T-cell (primary cell): ENCODE results near the gene PGP. TPM values are rescaled to one million over a fixed set of nuclear protein-coding genes. Genes with fewer than 3 reads are reported as not detected.

Experiments
- ATAC-seq, 4 experiments: fragments of 200-7000 bp in 3 of 4; fragments of 150-1000 bp in 1 of 4; cut with Tn5 transposase; replicated peaks in 1 of 4; 1 replicate in 3 of 4; 2 replicates in 1 of 4; pipeline ENCODE4 v1.10.0; 2021; ENCODE audit warnings: moderate library complexity in 3 of 4, mild to moderate bottlenecking in 2 of 4, moderate number of reproducible peaks in 1 of 4
- CTCF ChIA-PET, 2 donors: fragments of 300-600 bp; sonication (Branson Sonifier 250); formaldehyde crosslinking; loops; one replicate each; lab custom pipeline; 2022; ENCODE audit warnings: antibody characterized with exemption in 2 of 2; lab: Charles Lee
- POLR2A ChIA-PET, 2 donors: fragments of 300-600 bp; sonication (Branson Sonifier 250); formaldehyde crosslinking; loops; one replicate each; lab custom pipeline; 2022; ENCODE audit warnings: antibody characterized with exemption in 2 of 2; lab: Charles Lee
- DNase-seq, 35 experiments: peaks; one replicate each; pipeline versions ENCODE4 v3.0.0 to v3.0.0-alpha.2; 2013 to 2023
- H3K27ac ChIP-seq: one replicate; pipeline ENCODE4 v1.5.1; 2013; ENCODE audit warnings: low read length
- H3K27me3 ChIP-seq, 2 experiments: replicated peaks in 1 of 2; 1 replicate in 1 of 2; 2 replicates in 1 of 2; pipeline versions ENCODE4 v1.6.1 to v1.7.0; 2013; ENCODE audit warnings: low read length in 1 of 2, mixed read lengths in 1 of 2; ENCODE audit not compliant: control insufficient read depth in 2 of 2, insufficient read depth in 2 of 2; ENCODE audit errors: extremely low read depth in 1 of 2
- H3K36me3 ChIP-seq, 2 donors: 1 replicate in 1 of 2; 2 replicates in 1 of 2; pipeline versions ENCODE4 v1.6.1 to v1.7.0; 2013; ENCODE audit warnings: low read length in 1 of 2; ENCODE audit not compliant: control insufficient read depth in 2 of 2, insufficient read depth in 1 of 2; ENCODE audit errors: extremely low read depth in 1 of 2
- H3K4me1 ChIP-seq, 2 experiments: 1 replicate in 1 of 2; 2 replicates in 1 of 2; pipeline versions ENCODE4 v1.6.1 to v1.7.0; 2013; ENCODE audit warnings: low read length in 2 of 2, mixed read lengths in 1 of 2; ENCODE audit not compliant: insufficient read depth in 2 of 2, control insufficient read depth in 1 of 2; ENCODE audit errors: extremely low read depth in 1 of 2
- H3K4me3 ChIP-seq, 2 donors: 1 replicate in 1 of 2; 2 replicates in 1 of 2; pipeline versions ENCODE4 v1.5.1 to v1.7.0; 2013; ENCODE audit warnings: mild to moderate bottlenecking in 2 of 2, low read length in 1 of 2, moderate library complexity in 1 of 2; ENCODE audit not compliant: control insufficient read depth in 1 of 2; ENCODE audit errors: extremely low read depth in 1 of 2
- H3K9me3 ChIP-seq: 2 replicates; pipeline ENCODE4 v1.7.0; 2013
- H3K27ac Mint-ChIP-seq, 2 donors: one replicate each; pipeline ENCODE4 v1.8.0; 2020 to 2021; ENCODE audit warnings: mild to moderate bottlenecking in 2 of 2, mixed read lengths in 2 of 2
- H3K27me3 Mint-ChIP-seq, 2 donors: one replicate each; pipeline ENCODE4 v1.8.0; 2021 to 2022; ENCODE audit warnings: mixed read lengths in 2 of 2
- H3K36me3 Mint-ChIP-seq: one replicate; pipeline ENCODE4 v1.8.0; 2021; ENCODE audit warnings: mixed read lengths
- H3K4me1 Mint-ChIP-seq, 3 donors: one replicate each; pipeline ENCODE4 v1.8.0; 2020 to 2022; ENCODE audit warnings: mixed read lengths in 3 of 3, mild to moderate bottlenecking in 1 of 3
- H3K4me3 Mint-ChIP-seq, 3 donors: one replicate each; pipeline ENCODE4 v1.8.0; 2020 to 2022; ENCODE audit warnings: mild to moderate bottlenecking in 3 of 3, mixed read lengths in 3 of 3, moderate library complexity in 3 of 3
- H3K9me3 Mint-ChIP-seq, 3 donors: one replicate each; pipeline ENCODE4 v1.8.0; 2020 to 2022; ENCODE audit warnings: mixed read lengths in 3 of 3
- WGBS: methylation state at CpG from one replicate; pipeline ENCODE4 v1.1.5; 2013; ENCODE audit warnings: missing lambda C conversion rate; ENCODE audit not compliant: insufficient coverage; 5-methylcytosine and 5-hydroxymethylcytosine counted together
- total RNA-seq, 35 experiments: library from RNA in 6 of 35; stranded (reverse) in 6 of 35; fragments of 120-200 nt in 1 of 35; gene quantifications; one replicate each; pipeline versions ENCODE4 v1.2.1 to v1.2.4 and lab custom pipeline; 2013 to 2026

The PGP gene
- total RNA-seq, 5 donors from 2014 or later (not counting 1 experiment from before 2014, with no cell fraction given): 12.7 to 23.1 (median 20.4) TPM

DNA sequence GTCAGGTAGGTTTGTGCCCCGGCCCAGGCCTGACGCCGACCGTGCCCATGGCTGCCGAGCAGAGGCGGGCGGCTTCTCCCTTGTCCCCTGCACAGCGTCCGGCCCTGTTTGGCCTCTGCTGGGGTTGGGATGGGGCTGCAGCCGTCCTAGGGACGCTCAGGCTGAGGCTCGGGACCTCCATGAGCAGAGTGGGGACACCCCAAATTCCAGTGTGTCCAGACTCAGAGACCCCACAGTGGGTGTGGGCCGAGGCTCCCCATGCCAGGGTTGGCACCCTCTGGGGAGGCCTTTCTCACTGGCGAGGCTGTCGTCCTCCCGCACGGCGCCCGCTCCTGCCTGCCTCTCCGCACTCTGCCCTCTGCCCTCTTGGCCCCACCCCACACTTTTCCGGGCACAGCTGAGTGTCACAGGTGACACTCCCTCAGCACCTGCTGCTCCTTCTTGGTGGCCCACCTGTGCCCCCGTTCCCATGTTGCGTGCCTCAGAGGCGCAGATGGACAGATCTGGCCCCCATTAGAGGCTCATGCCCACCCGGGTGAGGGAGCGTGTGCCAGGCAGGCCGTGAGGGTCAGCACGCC, 43.0 kb downstream of the PGP start:
- no peak overlapping the region for H3K27ac ChIP-seq
- H3K36me3 Mint-ChIP-seq: peaks cover 14% of the 10 kb centered on the region
- ChIA-PET CTCF (no interaction called here), POLR2A (no interaction called here)
- WGBS: 99% methylated on average over 18 of the region's 28 CpGs
- ATAC-seq (no peak), DNase-seq (no peak)
- H3K9me3 Mint-ChIP-seq: no peaks in the 10 kb centered on the region
- H3K27me3 Mint-ChIP-seq: no peaks in the 10 kb centered on the region
- H3K27ac Mint-ChIP-seq: no peak overlapping the region
- no peaks in the 10 kb centered on the region for H3K27me3 ChIP-seq
- peaks cover 33 to 39% of the 10 kb centered on the region in 2 donors for H3K36me3 ChIP-seq
- H3K4me1 ChIP-seq: no peaks in the 10 kb centered on the region
- H3K4me3 ChIP-seq: no peak overlapping the region
- H3K4me1 Mint-ChIP-seq: no peaks in the 10 kb centered on the region
- H3K9me3 ChIP-seq: no peaks in the 10 kb centered on the region
- H3K4me3 Mint-ChIP-seq: no peak overlapping the region

DNA sequence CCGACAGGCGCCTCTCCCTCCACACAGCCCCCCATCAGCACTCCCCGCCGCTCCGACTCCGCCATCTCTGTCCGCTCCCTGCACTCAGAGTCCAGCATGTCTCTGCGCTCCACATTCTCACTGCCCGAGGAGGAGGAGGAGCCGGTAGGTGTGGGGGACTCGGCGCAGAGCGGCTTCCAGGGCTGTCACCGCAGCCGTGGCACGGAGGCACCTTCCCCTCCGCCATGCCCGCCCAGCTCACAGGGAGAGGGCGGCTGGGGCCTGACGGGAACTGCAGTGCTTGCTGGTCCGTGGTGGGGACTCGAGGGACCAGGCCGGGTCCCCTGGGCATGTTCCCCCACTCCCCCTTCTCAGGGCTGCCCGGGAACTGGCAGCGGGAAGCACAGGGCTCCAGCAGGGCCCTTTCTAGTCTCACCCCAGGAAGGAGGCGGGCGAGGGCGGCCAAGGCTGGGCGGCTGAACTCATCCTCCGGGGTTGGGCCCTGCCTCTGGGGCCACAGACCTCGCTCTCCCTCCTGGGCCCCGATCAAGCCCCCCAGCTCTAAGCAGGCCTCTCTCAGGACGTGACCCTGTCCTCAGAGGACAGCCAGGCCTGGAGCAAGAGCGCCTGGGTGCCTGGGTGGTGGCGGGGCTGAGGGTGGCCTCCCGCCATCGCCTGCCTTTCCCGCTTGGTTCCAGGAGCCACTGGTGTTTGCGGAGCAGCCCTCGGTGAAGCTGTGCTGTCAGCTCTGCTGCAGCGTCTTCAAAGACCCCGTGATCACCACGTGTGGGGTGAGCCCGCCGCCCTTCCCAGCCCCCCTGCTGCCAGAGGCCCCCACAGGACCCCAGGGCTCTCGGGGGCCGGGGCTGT, 43.8 kb downstream of the PGP start:
- WGBS: 96% methylated on average over 34 of the region's 47 CpGs
- H3K36me3 ChIP-seq: peaks cover 29 to 41% of the 10 kb centered on the region in 2 donors

GRCh38 chr16:2170080-2170479, 44.6 kb downstream of the PGP start:
- DNase-seq (no peak), ATAC-seq (no peak)
- CTCF ChIA-PET: no interaction called here
- no peak overlapping the region for H3K4me3 Mint-ChIP-seq
- H3K36me3 Mint-ChIP-seq: peaks cover 10% of the 10 kb centered on the region
- Histone ChIP-seq H3K4me3 (no peak overlapping the region), H3K27me3 (no peaks in the 10 kb centered on the region), H3K36me3 (peaks cover 24 to 36% of the 10 kb centered on the region in 2 donors), H3K4me1 (no peaks in the 10 kb centered on the region), H3K9me3 (no peaks in the 10 kb centered on the region), H3K27ac (no peak overlapping the region)
- no peak overlapping the region for H3K27ac Mint-ChIP-seq
- no peaks in the 10 kb centered on the region for H3K9me3 Mint-ChIP-seq
- 95% methylated on average over 10 of the region's 18 CpGs for whole genome bisulfite sequencing
- POLR2A ChIA-PET: no interaction called here
- H3K27me3 Mint-ChIP-seq: no peaks in the 10 kb centered on the region
- H3K4me1 Mint-ChIP-seq: no peaks in the 10 kb centered on the region

More for the DNA sequence above, 43.8 kb downstream of the PGP start:
- Mint-ChIP-seq H3K4me3 (no peak overlapping the region), H3K27ac (no peak overlapping the region), H3K4me1 (no peaks in the 10 kb centered on the region), H3K27me3 (no peaks in the 10 kb centered on the region), H3K9me3 (no peaks in the 10 kb centered on the region), H3K36me3 (peaks cover 12% of the 10 kb centered on the region)
- ChIA-PET POLR2A (no interaction called here), CTCF (no interaction called here)
- DNase-seq (no peak), ATAC-seq (no peak)
- Histone ChIP-seq H3K27me3 (no peaks in the 10 kb centered on the region), H3K4me1 (no peaks in the 10 kb centered on the region), H3K9me3 (no peaks in the 10 kb centered on the region), H3K27ac (no peak overlapping the region), H3K4me3 (no peak overlapping the region)

DNA sequence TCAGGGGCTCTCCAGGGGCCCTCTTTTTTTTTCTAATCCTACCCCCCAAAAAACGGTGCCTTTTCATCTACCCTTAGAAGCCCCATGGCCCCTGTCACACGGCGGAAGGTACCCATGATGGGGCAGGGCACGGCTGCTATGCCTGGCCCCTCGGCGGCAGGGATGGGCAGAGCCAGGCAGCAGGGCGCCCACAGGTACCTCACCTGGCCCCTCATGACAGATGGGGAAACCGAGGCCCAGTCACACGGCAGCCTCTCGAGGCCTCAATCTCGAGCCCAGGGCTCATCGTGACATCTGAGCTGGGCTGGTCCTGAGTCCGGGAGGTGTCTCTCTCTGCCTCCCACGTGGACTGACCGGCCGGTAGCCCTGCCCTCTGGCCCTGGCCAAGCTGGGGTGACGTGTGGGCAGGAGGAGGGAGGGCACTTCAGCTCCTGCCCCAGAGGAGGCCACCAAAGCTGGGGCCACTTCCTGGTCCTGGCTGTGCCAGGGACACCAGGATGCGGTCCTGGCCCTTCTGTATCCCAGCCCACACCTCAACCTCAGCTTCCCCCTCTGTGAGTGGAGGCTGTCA, 47.5 kb downstream of the PGP start:
- no peak for ATAC-seq
- ChIA-PET CTCF (no interaction called here), POLR2A (no interaction called here)
- peaks cover 3% of the 10 kb centered on the region for H3K36me3 Mint-ChIP-seq
- H3K9me3 Mint-ChIP-seq: no peaks in the 10 kb centered on the region
- no peaks in the 10 kb centered on the region for H3K27me3 ChIP-seq
- no peak overlapping the region for H3K4me3 Mint-ChIP-seq
- H3K27ac Mint-ChIP-seq: no peak overlapping the region
- H3K9me3 ChIP-seq: no peaks in the 10 kb centered on the region
- H3K4me1 ChIP-seq: peaks cover 0 to 8% of the 10 kb centered on the region in 2 experiments
- H3K27ac ChIP-seq: no peak overlapping the region
- H3K4me1 Mint-ChIP-seq: peaks cover 0 to 3% (median 2%) of the 10 kb centered on the region in 3 donors
- peaks cover 19 to 20% of the 10 kb centered on the region in 2 donors for H3K36me3 ChIP-seq
- H3K27me3 Mint-ChIP-seq: no peaks in the 10 kb centered on the region
- DNase-seq: no peak
- 97% methylated on average over 17 of the region's 18 CpGs for WGBS
- H3K4me3 ChIP-seq: no peak overlapping the region

GRCh38 chr16:2166263-2167067, 48.2 kb downstream of the PGP start:
- no peak overlapping the region for H3K4me3 ChIP-seq
- H3K27me3 ChIP-seq: no peaks in the 10 kb centered on the region
- ChIA-PET CTCF (no interaction called here), POLR2A (no interaction called here)
- DNase-seq (no peak), ATAC-seq (no peak)
- peaks cover 14 to 20% of the 10 kb centered on the region in 2 donors for H3K36me3 ChIP-seq
- peaks cover 0 to 9% of the 10 kb centered on the region in 2 experiments for H3K4me1 ChIP-seq
- Mint-ChIP-seq H3K9me3 (no peaks in the 10 kb centered on the region), H3K4me3 (no peak overlapping the region), H3K36me3 (peaks cover 3% of the 10 kb centered on the region), H3K27ac (no peak overlapping the region), H3K27me3 (no peaks in the 10 kb centered on the region), H3K4me1 (peaks cover 0 to 3% (median 2%) of the 10 kb centered on the region in 3 donors)
- no peaks in the 10 kb centered on the region for H3K9me3 ChIP-seq
- H3K27ac ChIP-seq: no peak overlapping the region
- WGBS: 97% methylated on average over 13 of the region's 17 CpGs

DNA sequence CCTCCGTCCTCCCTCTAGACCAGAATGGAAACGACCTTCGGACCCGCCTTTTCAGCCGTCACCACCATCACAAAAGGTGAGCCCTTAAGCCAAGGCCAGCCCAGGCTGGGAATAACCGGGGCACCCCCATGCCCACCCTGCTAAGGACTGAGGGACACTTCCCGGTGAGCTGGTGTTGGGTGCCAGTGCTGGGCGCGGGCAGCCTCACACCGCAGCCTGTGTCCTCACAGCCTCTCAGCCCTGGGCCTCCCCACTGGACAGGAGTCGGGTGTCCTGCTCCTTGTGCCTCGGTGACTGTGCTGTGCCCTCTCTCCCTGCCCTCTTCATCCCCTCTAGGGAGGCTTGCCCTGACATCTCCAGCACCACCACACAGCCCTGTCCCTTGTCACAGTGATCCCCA, 48.8 kb downstream of the PGP start:
- no peak overlapping the region for H3K4me3 Mint-ChIP-seq
- H3K27ac ChIP-seq: no peak overlapping the region
- CTCF ChIA-PET: no interaction called here

More for the DNA sequence above, 48.8 kb downstream of the PGP start:
- H3K9me3 ChIP-seq: no peaks in the 10 kb centered on the region
- H3K36me3 Mint-ChIP-seq: peaks cover 3% of the 10 kb centered on the region
- ATAC-seq: no peak
- H3K36me3 ChIP-seq: peaks cover 14 to 19% of the 10 kb centered on the region in 2 donors
- H3K4me1 ChIP-seq: peaks cover 0 to 10% of the 10 kb centered on the region in 2 experiments
- no peaks in the 10 kb centered on the region for H3K9me3 Mint-ChIP-seq
- POLR2A ChIA-PET: no interaction called here
- no peak for DNase-seq
- 96% methylated on average over 12 of the region's 12 CpGs for WGBS
- H3K27ac Mint-ChIP-seq: no peak overlapping the region
- no peaks in the 10 kb centered on the region for H3K27me3 ChIP-seq
- H3K4me1 Mint-ChIP-seq: peaks cover 0 to 3% (median 2%) of the 10 kb centered on the region in 3 donors
- no peaks in the 10 kb centered on the region for H3K27me3 Mint-ChIP-seq
- no peak overlapping the region for H3K4me3 ChIP-seq
